OCI-LY7 (cell line): Measurements from ENCODE around the gene TMEM18.

ENCODE experiments used
- EZH2phosphoT487 ChIP-seq: fragments of 200-600 bp; sonication (generic); IDR thresholded peaks from 2 replicates; pipeline ENCODE4 v1.6.1; 2018; ENCODE audit warnings: low read depth, borderline replicate concordance, mild to moderate bottlenecking, mixed run types, antibody characterized with exemption, low read length, moderate library complexity, mixed read lengths
- TF ChIP-seq, protein P1 (sequence below): fragments of 200-600 bp; sonication (generic); conservative IDR thresholded peaks from 2 replicates; pipeline ENCODE4 v1.5.1; 2014; ENCODE audit warnings: mild to moderate bottlenecking, antibody characterized with exemption, low read length, moderate library complexity, mixed read lengths

DNA sequence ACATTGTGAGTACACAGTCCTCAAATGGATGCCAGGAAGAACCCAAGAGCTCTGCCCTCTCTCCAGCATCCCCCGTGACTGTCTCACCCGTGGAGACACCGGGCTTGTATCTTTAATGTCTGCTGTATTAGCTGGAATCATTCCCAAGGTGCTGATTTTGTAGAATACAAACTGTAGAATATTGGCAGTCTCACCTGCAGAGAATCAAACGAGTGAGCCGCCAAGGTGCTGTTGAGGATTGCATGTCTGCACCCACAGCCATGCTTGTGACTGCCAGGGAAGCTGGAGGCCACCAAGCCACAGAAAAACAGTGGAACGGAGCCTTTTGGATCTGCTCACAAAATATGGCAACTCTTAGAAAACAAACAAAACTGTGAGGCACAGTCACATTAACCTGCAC is 37.5 kb downstream of the TMEM18 start:
- TF ChIP-seq, protein P1, sequence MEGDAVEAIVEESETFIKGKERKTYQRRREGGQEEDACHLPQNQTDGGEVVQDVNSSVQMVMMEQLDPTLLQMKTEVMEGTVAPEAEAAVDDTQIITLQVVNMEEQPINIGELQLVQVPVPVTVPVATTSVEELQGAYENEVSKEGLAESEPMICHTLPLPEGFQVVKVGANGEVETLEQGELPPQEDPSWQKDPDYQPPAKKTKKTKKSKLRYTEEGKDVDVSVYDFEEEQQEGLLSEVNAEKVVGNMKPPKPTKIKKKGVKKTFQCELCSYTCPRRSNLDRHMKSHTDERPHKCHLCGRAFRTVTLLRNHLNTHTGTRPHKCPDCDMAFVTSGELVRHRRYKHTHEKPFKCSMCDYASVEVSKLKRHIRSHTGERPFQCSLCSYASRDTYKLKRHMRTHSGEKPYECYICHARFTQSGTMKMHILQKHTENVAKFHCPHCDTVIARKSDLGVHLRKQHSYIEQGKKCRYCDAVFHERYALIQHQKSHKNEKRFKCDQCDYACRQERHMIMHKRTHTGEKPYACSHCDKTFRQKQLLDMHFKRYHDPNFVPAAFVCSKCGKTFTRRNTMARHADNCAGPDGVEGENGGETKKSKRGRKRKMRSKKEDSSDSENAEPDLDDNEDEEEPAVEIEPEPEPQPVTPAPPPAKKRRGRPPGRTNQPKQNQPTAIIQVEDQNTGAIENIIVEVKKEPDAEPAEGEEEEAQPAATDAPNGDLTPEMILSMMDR, result no peak
- no peak for TF ChIP-seq EZH2phosphoT487
